ENCODE measurements around the gene ABCB8. TPM values are rescaled to one million over a fixed set of nuclear protein-coding genes. Genes with fewer than 3 reads are reported as not detected.

The ABCB8 gene
- total and polyA plus RNA-seq, 12 donors = 15.5 to 62.3 (median 51.2) TPM

DNA sequence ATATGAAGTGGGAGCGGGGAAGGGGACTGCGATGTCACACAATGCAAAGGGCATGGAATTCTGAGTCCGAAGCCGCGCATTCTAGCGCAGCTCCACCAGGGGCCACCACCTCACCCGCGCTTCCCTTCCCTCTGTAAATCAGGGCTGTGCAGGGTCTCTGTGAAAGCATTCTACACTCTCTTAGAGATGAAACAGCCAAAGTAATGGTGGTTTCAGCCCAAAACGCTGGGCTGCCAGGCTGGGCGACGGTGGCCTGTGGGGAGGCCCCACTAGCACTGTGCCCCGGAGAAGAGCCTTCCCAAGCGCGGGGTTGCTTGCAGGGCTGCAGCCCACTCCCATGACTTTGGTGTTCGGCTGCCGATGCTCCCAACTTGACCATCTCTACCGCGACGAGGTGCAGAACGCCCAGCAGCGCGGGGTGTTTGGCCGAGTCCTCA is 15.3 kb upstream of the ABCB8 start:
- Histone ChIP-seq H3K27ac (no peak overlapping the region), H3K36me3 (replicated peaks in 1 of 2) (no peaks in the 10 kb centered on the region), H3K4me3 (no peak overlapping the region), H3K27me3 (peaks cover 20% of the 10 kb centered on the region), H3K9me3 (replicated peaks in 1 of 3) (no peaks in the 10 kb centered on the region), H3K4me1 (replicated peaks in 1 of 2) (peaks cover 0 to 2% of the 10 kb centered on the region in 2 donors)
- WGBS, 4 donors = 33 to 48% (median 36%) methylated on average over 10 to 23 of the region's 23 CpGs
- TF ChIP-seq, protein P1, sequence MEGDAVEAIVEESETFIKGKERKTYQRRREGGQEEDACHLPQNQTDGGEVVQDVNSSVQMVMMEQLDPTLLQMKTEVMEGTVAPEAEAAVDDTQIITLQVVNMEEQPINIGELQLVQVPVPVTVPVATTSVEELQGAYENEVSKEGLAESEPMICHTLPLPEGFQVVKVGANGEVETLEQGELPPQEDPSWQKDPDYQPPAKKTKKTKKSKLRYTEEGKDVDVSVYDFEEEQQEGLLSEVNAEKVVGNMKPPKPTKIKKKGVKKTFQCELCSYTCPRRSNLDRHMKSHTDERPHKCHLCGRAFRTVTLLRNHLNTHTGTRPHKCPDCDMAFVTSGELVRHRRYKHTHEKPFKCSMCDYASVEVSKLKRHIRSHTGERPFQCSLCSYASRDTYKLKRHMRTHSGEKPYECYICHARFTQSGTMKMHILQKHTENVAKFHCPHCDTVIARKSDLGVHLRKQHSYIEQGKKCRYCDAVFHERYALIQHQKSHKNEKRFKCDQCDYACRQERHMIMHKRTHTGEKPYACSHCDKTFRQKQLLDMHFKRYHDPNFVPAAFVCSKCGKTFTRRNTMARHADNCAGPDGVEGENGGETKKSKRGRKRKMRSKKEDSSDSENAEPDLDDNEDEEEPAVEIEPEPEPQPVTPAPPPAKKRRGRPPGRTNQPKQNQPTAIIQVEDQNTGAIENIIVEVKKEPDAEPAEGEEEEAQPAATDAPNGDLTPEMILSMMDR (IDR thresholded peaks at IDR 0.05) = peak in 4 of 6 experiments; percentile 28 to 42 (median 37)
- TF ChIP-seq POLR2A (IDR thresholded peaks at IDR 0.05) = no peak
- intact Hi-C loops (cut with DNase I) = no loop called here
- DNase-seq = no peak

DNA sequence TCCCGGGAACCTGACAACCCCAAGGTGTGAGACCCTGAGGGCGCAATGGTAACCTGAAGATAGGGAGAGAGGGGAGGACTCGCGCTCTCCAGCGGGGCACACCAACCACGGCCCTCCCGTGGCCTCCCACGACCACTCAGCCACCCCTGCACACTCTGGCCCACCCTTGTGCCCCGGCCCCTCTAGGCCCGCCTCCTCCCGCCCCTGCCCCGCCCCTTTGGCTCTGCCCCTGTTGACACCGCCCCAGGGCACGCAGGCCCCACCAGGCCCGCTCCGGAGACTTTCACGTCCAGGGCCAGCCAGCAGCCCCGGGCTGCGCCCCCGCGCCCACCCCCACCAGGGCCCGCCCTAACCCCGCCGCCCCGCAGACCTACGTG is 14.9 kb upstream of the ABCB8 start:
- H3K27me3 ChIP-seq = peaks cover 21% of the 10 kb centered on the region
- intact Hi-C loops (cut with DNase I) = no loop called here

DNA sequence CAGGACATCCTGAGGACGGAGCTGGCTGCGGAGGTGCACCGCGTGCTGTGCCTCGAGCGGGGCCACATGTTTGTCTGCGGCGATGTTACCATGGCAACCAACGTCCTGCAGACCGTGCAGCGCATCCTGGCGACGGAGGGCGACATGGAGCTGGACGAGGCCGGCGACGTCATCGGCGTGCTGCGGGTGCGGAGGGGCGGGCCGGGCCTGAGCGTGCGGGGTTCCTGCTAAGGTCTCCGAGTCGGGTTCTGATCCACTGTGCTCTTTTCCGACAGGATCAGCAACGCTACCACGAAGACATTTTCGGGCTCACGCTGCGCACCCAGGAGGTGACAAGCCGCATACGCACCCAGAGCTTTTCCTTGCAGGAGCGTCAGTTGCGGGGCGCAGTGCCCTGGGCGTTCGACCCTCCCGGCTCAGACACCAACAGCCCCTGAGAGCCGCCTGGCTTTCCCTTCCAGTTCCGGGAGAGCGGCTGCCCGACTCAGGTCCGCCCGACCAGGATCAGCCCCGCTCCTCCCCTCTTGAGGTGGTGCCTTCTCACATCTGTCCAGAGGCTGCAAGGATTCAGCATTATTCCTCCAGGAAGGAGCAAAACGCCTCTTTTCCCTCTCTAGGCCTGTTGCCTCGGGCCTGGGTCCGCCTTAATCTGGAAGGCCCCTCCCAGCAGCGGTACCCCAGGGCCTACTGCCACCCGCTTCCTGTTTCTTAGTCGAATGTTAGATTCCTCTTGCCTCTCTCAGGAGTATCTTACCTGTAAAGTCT is 14.3 kb upstream of the ABCB8 start:
- intact Hi-C loops (cut with DNase I) = no loop called here
- H3K27ac ChIP-seq = no peak overlapping the region
- peaks cover 27% of the 10 kb centered on the region for H3K27me3 ChIP-seq
- H3K36me3 ChIP-seq (replicated peaks in 1 of 2) = no peaks in the 10 kb centered on the region
- WGBS, 4 donors = 24 to 55% (median 28%) methylated on average over 20 to 55 of the region's 55 CpGs
- peak; percentile 68 to 95 (median 72) for DNase-seq
- no peaks in the 10 kb centered on the region for H3K9me3 ChIP-seq (replicated peaks in 1 of 3)
- H3K4me3 ChIP-seq = peak overlapping the region in 1 of 4 donors; percentile 25
- H3K4me1 ChIP-seq (replicated peaks in 1 of 2) = peaks cover 2 to 9% of the 10 kb centered on the region in 2 donors
- TF ChIP-seq POLR2A (IDR thresholded peaks at IDR 0.05) = no peak
- TF ChIP-seq, protein P1 (IDR thresholded peaks at IDR 0.05) = no peak

More for the DNA sequence above, 14.9 kb upstream of the ABCB8 start:
- H3K4me1 ChIP-seq (replicated peaks in 1 of 2) = peaks cover 0 to 6% of the 10 kb centered on the region in 2 donors
- no peak for DNase-seq
- no peak overlapping the region for H3K27ac ChIP-seq
- H3K4me3 ChIP-seq = peak overlapping the region in 1 of 4 donors; percentile 25
- WGBS, 4 donors = 17 to 40% (median 30%) methylated on average over 1 to 25 of the region's 26 CpGs; no CpG with 5 or more reads in 1 of the 4 donors
- no peaks in the 10 kb centered on the region for H3K9me3 ChIP-seq (replicated peaks in 1 of 3)
- TF ChIP-seq POLR2A (IDR thresholded peaks at IDR 0.05) = no peak
- TF ChIP-seq, protein P1 (IDR thresholded peaks at IDR 0.05) = no peak
- H3K36me3 ChIP-seq (replicated peaks in 1 of 2) = no peaks in the 10 kb centered on the region

DNA sequence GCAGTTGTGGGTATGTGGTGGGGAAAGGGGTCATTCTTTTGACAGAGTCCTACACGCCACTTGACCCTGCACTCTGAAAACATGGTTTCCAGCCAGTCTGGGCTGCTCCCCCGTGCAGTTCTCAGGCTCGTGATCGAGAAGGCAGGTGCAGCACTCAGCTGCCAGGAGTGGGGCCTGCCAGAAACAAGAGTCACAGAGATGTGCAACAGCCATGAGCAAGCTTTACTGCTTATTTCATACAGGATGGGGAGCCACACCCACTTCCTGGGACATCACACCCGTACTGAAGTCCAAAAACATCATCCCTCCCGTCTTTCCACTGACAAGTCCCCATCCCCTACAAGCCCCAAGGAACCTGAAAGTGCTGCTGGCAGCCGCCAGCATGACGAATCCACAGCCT is 13.3 kb upstream of the ABCB8 start:
- H3K4me3 ChIP-seq = no peak overlapping the region
- TF ChIP-seq, protein P1 (IDR thresholded peaks at IDR 0.05) = no peak
- no peak for TF ChIP-seq POLR2A (IDR thresholded peaks at IDR 0.05)
- H3K27me3 ChIP-seq = peaks cover 37% of the 10 kb centered on the region
- no peaks in the 10 kb centered on the region for H3K9me3 ChIP-seq (replicated peaks in 1 of 3)
- H3K4me1 ChIP-seq (replicated peaks in 1 of 2) = peaks cover 4 to 12% of the 10 kb centered on the region in 2 donors
- H3K36me3 ChIP-seq (replicated peaks in 1 of 2) = no peaks in the 10 kb centered on the region
- no peak overlapping the region for H3K27ac ChIP-seq
- intact Hi-C loops (cut with DNase I) = loop anchor here in 1 of 2 donors (5.0 kb wide), 1 partner anchor 97 kb away; no protein-coding TSS in a partner anchor
- no peak for DNase-seq
- 75 to 81% (median 77%) methylated on average over 4 to 8 of the region's 8 CpGs for WGBS, 4 donors
